Sigmoid colon (tissue), 4 donors: ENCODE measurements around the gene TAF8.

Experiments
- POLR2A ChIP-seq, 2 donors: fragments of 450-650 bp; IDR thresholded peaks; one replicate each; pipeline ENCODE4 v1.6.1; 2016; ENCODE audit warnings: antibody characterized with exemption in 2 of 2, mild to moderate bottlenecking in 2 of 2, moderate library complexity in 2 of 2
- POLR2AphosphoS5 ChIP-seq, 4 donors: sonication (generic); formaldehyde crosslinking; IDR thresholded peaks; one replicate each; pipeline ENCODE4 v1.6.1; 2017; ENCODE audit warnings: antibody characterized with exemption in 4 of 4
- TF ChIP-seq, protein P1 (sequence below), 4 experiments: fragments of 450-650 bp in 3 of 4; fragments of 200-600 bp in 1 of 4; IDR thresholded peaks; one replicate each; pipeline ENCODE4 v1.5.1; 2016 to 2019; ENCODE audit warnings: antibody characterized with exemption in 4 of 4, mild to moderate bottlenecking in 3 of 4, moderate library complexity in 2 of 4

DNA sequence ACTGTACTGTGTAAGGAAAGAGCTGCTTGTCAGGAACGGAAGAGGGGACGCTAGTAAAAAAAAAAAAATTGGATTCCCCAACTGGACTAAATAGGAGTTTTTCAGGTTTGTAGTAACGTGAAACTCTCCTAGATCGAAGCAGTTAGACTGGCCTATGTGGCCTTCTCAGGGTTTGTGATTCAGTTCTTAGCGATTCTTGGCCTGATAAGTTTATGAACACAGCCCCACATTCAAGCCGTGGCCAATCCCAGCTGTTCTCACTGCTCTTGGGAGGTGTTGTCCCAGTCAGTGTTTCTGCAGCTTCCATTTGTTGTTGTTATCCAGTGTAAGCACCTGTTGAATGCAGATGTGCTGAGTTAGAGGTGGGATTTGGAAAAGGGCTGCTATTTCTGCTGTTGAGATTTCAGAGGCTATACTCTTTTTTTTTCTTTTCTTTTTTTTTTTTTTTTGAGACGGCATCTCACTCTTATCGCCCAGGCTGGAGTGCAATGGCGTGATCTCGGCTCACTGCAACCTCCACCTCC lies 29.7 kb downstream of the TAF8 start:
- TF ChIP-seq, protein P1, sequence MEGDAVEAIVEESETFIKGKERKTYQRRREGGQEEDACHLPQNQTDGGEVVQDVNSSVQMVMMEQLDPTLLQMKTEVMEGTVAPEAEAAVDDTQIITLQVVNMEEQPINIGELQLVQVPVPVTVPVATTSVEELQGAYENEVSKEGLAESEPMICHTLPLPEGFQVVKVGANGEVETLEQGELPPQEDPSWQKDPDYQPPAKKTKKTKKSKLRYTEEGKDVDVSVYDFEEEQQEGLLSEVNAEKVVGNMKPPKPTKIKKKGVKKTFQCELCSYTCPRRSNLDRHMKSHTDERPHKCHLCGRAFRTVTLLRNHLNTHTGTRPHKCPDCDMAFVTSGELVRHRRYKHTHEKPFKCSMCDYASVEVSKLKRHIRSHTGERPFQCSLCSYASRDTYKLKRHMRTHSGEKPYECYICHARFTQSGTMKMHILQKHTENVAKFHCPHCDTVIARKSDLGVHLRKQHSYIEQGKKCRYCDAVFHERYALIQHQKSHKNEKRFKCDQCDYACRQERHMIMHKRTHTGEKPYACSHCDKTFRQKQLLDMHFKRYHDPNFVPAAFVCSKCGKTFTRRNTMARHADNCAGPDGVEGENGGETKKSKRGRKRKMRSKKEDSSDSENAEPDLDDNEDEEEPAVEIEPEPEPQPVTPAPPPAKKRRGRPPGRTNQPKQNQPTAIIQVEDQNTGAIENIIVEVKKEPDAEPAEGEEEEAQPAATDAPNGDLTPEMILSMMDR (IDR thresholded peaks at IDR 0.05): no peak
- TF ChIP-seq POLR2A (IDR thresholded peaks at IDR 0.05): no peak
- TF ChIP-seq POLR2AphosphoS5 (IDR thresholded peaks at IDR 0.05): no peak
